ENCODE measurements around the gene ADAM12.

- TF ChIP-seq POLR2A (IDR thresholded peaks at IDR 0.05; ENCODE audit: low read depth, low read length), result no peak
- TF ChIP-seq POU2F2 (IDR thresholded peaks at IDR 0.05; ENCODE audit: low read depth, low read length), result no peak
- no peak for TF ChIP-seq SPI1 (IDR thresholded peaks at IDR 0.05; ENCODE audit: low read depth, low read length)
Observed at GRCh38 chr10:126391192-126391885, 3.1 kb upstream of the ADAM12 start.

All from GM12891 (cell line).